Pulmonary artery endothelial cell (primary cell): ENCODE data around the gene NDE1. TPM values are rescaled to one million over a fixed set of nuclear protein-coding genes. Genes with fewer than 3 reads are reported as not detected.
"Not testable (repeated sequence)": the region's sequence is repeated elsewhere in the genome, so short reads cannot be mapped to it uniquely, and the experiment has no call there.

Experiments used
- DNase-seq: peaks from one replicate; pipeline ENCODE4 v3.0.0-alpha.2; 2011; ENCODE audit warnings: low read depth, low spot score
- total RNA-seq: library from RNA; depleted of rRNA; stranded (reverse); fragments of >200 nt; gene quantifications from 2 replicates; pipeline ENCODE4 v1.2.3, GENCODE V29; 2014

The NDE1 gene
- total RNA-seq, 1 donor from 2014 or later: 49.8 TPM

GRCh38 chr16:15650698-15651171 lies 690 bp downstream of the NDE1 start:
- no peak for DNase-seq

DNA sequence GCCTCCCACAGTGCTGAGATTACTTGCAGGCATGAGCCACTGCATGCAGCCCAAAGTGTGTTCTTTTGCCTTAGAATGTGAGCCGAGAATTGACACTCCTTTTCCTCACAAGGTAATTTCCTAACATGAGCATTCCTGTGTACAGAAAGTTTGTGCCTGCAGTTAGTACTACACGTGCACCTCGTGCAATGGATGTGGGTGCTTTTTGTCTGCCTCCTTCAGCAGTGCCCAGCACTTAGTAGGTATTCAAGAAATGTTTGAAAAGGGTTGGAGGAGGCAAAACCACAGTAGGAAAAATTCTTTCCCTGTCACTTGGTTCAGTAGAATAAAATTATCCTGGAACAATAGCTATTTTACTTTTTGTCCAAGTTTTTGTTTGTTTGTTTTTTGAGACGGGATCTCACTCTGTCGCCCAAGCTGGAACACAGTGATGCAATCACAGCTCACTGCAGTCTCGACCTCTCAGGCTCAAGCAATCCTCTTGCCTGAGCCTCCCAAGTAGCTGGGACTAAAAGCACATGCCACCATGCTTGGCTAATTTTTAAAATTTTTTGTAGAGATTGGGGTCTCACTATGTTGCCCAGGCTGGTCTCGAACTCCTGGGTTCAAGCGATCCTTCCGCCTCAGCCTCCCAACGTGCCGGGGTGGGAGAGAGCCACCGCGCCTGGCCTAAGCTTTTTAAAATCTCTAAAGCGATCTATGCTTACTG lies 2.4 kb downstream of the NDE1 start:
- no peak for DNase-seq

DNA sequence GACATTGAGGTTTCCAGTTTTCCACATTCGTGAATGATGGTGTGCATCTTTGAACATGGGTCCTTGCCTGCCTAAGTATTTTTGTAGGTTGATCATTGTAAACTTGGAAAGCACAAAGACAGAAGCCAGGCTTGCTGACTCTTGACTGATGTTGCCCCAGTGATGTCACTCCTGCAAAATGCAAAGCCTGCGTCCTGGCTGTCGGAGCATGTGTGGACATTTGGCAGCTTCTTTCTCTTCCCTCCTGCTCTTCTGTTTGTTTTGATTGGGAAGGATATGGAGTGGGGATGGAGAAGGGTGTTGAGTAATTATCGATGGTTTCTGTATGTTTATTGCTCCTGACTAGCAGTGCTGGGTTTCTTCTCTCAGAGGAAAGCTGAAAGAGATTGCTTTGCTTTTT lies 3.2 kb downstream of the NDE1 start:
- no peak for DNase-seq

- no peak for DNase-seq
These were observed 4.5 kb downstream of the NDE1 start for GRCh38 chr16:15654591-15654990.

- DNase-seq: not testable (repeated sequence)
These were observed 5.5 kb downstream of the NDE1 start for GRCh38 chr16:15655561-15655960.

- DNase-seq: no peak
These were observed 8.1 kb downstream of the NDE1 start for GRCh38 chr16:15658149-15658548.

DNA sequence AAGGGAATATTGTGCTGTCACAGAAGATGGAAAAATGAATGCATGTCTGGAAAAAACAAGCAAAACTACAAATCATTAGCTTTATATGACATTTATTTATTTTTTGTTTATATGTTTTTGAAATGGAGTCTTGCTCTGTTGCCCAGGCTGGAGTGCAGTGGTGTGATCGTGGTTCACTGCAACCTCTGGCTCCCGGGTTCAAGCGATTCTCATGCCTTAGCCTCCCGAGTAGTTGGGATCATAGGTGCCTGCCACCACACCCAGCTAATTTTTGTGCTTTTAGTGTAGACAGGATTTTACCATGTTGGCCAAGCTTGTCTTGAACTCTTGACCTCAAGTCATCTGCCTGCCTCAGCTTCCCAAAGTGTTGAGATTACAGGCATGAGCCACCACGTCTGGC lies 8.5 kb downstream of the NDE1 start:
- no peak for DNase-seq

- no peak for DNase-seq
These were observed 10.2 kb downstream of the NDE1 start for GRCh38 chr16:15660203-15660601.

DNA sequence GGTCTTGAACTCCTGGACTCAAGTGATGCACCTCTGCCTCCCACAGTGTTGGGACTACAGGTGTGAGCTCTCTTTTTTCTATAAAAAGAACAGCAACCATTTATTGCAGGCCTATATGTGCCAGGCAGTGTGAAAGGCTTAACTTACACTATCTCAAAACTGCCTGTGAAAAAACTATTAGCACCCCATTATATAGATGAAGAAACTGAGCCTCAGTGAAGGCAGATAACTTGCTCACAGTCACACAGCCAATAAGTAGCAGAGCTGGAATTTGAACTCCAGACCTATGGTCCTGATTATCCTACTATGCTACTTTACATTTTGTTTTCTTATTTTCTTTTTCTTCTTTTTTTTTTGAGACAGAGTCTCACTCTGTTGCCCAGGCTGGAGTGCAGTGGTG lies 15.1 kb downstream of the NDE1 start:
- DNase-seq: no peak

GRCh38 chr16:15667091-15667742 lies 17.2 kb downstream of the NDE1 start:
- DNase-seq: no peak

GRCh38 chr16:15671530-15672117 lies 21.6 kb downstream of the NDE1 start:
- DNase-seq: no peak

DNA sequence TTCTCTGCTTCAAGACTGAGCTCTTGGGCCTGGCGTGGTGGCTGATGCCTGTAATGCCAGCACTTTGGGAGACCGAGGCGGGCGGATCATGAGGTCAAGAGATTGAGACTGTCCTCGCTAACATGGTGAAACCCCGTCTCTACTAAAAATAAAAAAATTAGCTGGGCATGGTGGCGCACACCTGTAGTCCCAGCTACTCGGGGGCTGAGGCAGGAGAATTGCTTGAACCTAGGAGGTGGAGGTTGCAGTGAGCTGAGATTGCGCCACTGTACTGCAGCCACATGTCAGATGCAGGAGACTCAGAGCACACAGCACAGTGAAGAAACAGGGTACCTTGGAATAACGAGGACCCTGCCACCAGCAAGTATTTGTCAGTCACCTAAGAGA lies 22.1 kb downstream of the NDE1 start:
- DNase-seq: not testable (repeated sequence)

GRCh38 chr16:15672514-15673167 lies 22.6 kb downstream of the NDE1 start:
- DNase-seq: peak; percentile 91

DNA sequence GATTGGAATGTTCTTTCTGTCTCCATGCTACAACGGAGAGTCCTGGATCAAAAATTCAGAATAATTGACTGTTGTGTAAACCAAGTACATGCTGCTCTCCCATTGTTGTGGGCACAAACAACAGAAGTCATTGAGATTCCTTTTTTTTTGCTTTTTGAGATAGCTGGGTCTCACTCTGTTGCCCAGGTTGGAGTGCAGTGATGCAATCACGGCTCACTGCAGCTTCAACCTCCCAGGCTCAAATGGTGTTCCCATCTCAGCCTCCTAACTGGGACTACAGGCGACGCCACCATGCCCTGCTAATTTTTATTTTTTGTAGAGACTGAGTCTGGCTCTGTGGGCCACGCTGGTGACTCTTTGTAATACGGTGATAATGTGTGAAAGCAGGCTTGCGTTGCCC lies 24.5 kb downstream of the NDE1 start:
- DNase-seq: no peak

- no peak for DNase-seq
These were observed 26.5 kb downstream of the NDE1 start for GRCh38 chr16:15676506-15676905.

GRCh38 chr16:15677447-15677846 lies 27.4 kb downstream of the NDE1 start:
- DNase-seq: no peak

- peak; percentile 70 for DNase-seq
These were observed 32.1 kb downstream of the NDE1 start for GRCh38 chr16:15682105-15682570.

- DNase-seq: no peak
These were observed 36.2 kb downstream of the NDE1 start for GRCh38 chr16:15686287-15686686.

DNA sequence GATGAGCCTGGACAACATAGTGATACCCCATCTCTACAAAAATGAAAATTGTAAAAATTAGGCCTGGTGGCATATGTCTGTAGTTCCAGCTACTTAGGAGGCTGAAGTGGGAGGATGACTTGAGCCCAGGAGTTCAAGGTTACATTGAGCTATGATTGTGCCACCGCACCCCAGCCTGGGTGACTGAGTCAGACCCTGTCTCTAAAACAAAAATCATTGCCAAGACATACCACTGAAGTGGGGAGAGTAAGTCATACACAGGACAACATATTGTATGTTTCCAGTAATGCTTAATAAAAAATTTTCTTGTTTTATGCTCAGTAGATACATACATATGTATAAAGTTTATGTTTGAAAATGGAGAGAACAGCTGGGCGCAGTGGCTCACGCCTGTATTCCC lies 39.2 kb downstream of the NDE1 start:
- no peak for DNase-seq

- no peak for DNase-seq
These were observed 40.3 kb downstream of the NDE1 start for GRCh38 chr16:15690296-15690695.

- no peak for DNase-seq
These were observed 41.0 kb downstream of the NDE1 start for GRCh38 chr16:15691046-15691445.

GRCh38 chr16:15692508-15692907 lies 42.5 kb downstream of the NDE1 start:
- not testable (repeated sequence) for DNase-seq
